NT2/D1 (cell line): Measurements from ENCODE around the gene RNASEH1.

Source experiments
- SUZ12 ChIP-seq: IDR thresholded peaks from 2 replicates; pipeline ENCODE4 v1.6.1; 2011; ENCODE audit not compliant: insufficient read length, insufficient read depth; ENCODE audit errors: extremely low read depth
- YY1 ChIP-seq: IDR thresholded peaks from 2 replicates; pipeline ENCODE4 v1.6.1; 2011; ENCODE audit not compliant: insufficient read length, insufficient read depth
- ZNF274 ChIP-seq: IDR thresholded peaks from 2 replicates; pipeline ENCODE4 v1.6.1; 2011; ENCODE audit warnings: mild to moderate bottlenecking, low read depth, low read length

DNA sequence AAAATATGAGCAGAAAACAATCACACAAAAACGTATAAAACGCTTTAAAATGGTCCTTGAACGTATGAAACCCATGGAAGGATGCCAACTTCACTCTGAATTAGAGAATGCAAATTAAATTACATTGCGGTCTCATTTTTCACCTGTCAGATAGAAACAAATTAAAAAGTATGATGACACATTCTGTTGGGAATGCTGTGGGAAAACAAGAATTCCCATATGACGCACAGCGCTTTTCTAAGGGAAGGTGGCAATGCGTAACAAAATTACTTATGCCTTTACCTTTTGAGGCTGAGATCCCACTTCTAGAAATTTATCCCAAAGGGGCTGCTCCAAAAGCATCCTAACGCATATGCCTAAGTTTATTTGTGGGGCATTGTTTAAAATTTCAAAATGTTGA lies 13.2 kb upstream of the RNASEH1 start:
- no peak for TF ChIP-seq ZNF274
- TF ChIP-seq SUZ12, result no peak
- no peak for TF ChIP-seq YY1
